ENCODE measurements around the gene ITGB3BP.

ITGB3BP gene

GRCh38 chr1:63442141-63442475 is 80.9 kb downstream of the ITGB3BP start:
- no peaks in the 10 kb centered on the region for H4K20me1 ChIP-seq (ENCODE audit: insufficient read depth, low read length, poor library complexity, severe bottlenecking)
- no peak for TF ChIP-seq EZH2phosphoT487 (IDR thresholded peaks at IDR 0.05; ENCODE audit: borderline replicate concordance)
- TF ChIP-seq, protein P1, sequence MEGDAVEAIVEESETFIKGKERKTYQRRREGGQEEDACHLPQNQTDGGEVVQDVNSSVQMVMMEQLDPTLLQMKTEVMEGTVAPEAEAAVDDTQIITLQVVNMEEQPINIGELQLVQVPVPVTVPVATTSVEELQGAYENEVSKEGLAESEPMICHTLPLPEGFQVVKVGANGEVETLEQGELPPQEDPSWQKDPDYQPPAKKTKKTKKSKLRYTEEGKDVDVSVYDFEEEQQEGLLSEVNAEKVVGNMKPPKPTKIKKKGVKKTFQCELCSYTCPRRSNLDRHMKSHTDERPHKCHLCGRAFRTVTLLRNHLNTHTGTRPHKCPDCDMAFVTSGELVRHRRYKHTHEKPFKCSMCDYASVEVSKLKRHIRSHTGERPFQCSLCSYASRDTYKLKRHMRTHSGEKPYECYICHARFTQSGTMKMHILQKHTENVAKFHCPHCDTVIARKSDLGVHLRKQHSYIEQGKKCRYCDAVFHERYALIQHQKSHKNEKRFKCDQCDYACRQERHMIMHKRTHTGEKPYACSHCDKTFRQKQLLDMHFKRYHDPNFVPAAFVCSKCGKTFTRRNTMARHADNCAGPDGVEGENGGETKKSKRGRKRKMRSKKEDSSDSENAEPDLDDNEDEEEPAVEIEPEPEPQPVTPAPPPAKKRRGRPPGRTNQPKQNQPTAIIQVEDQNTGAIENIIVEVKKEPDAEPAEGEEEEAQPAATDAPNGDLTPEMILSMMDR (conservative IDR thresholded peaks at IDR 0.05; ENCODE audit: low read length) = no peak
- no peak overlapping the region for H2AFZ ChIP-seq (ENCODE audit: low read length)
- H3K36me3 ChIP-seq (ENCODE audit: insufficient read depth, low read length) = 0 out of 2 replicates have a peak, but pooled peaks cover under 1% of the 10 kb centered on the region
- no peaks in the 10 kb centered on the region for H3K9me3 ChIP-seq (ENCODE audit: insufficient read depth, low read depth, low read length)
- H3K27me3 ChIP-seq (ENCODE audit: insufficient read depth, low read length, poor library complexity, severe bottlenecking) = no peaks in the 10 kb centered on the region
- no peaks in the 10 kb centered on the region for H3K9me2 ChIP-seq (replicated peaks; ENCODE audit: low read depth, low read length)
- H3K4me2 ChIP-seq (ENCODE audit: low read depth, low read length, poor library complexity, severe bottlenecking) = no peak overlapping the region
- H3K4me1 ChIP-seq (ENCODE audit: insufficient read depth, low read length, poor library complexity, severe bottlenecking) = no peaks in the 10 kb centered on the region
- no peaks in the 10 kb centered on the region for H3F3A ChIP-seq (ENCODE audit: low read depth)
- no peak overlapping the region for H3K4me3 ChIP-seq (ENCODE audit: low read length, poor library complexity, severe bottlenecking)
- no peaks in the 10 kb centered on the region for H3K79me2 ChIP-seq (ENCODE audit: insufficient read depth, low read length)
- H3K9ac ChIP-seq (ENCODE audit: low read depth, low read length, poor library complexity, severe bottlenecking) = no peak overlapping the region

- H3K9ac ChIP-seq (ENCODE audit: low read depth, low read length, poor library complexity, severe bottlenecking) = no peak overlapping the region
- no peaks in the 10 kb centered on the region for H3K79me2 ChIP-seq (ENCODE audit: insufficient read depth, low read length)
- no peak overlapping the region for H3K4me3 ChIP-seq (ENCODE audit: low read length, poor library complexity, severe bottlenecking)
- no peak overlapping the region for H3K4me2 ChIP-seq (ENCODE audit: low read depth, low read length, poor library complexity, severe bottlenecking)
- H3F3A ChIP-seq (ENCODE audit: low read depth) = no peaks in the 10 kb centered on the region
- TF ChIP-seq EZH2phosphoT487 (IDR thresholded peaks at IDR 0.05; ENCODE audit: borderline replicate concordance) = no peak
- TF ChIP-seq, protein P1 (conservative IDR thresholded peaks at IDR 0.05; ENCODE audit: low read length) = no peak
- H4K20me1 ChIP-seq (ENCODE audit: insufficient read depth, low read length, poor library complexity, severe bottlenecking) = no peaks in the 10 kb centered on the region
- no peaks in the 10 kb centered on the region for H3K27me3 ChIP-seq (ENCODE audit: insufficient read depth, low read length, poor library complexity, severe bottlenecking)
- H3K9me3 ChIP-seq (ENCODE audit: insufficient read depth, low read depth, low read length) = peaks cover 5% of the 10 kb centered on the region; the same call in 1 of the 2 replicates
- no peaks in the 10 kb centered on the region for H3K4me1 ChIP-seq (ENCODE audit: insufficient read depth, low read length, poor library complexity, severe bottlenecking)
- no peak overlapping the region for H2AFZ ChIP-seq (ENCODE audit: low read length)
- peaks cover 10% of the 10 kb centered on the region; the same call in 1 of the 2 replicates for H3K36me3 ChIP-seq (ENCODE audit: insufficient read depth, low read length)
- no peaks in the 10 kb centered on the region for H3K9me2 ChIP-seq (replicated peaks; ENCODE audit: low read depth, low read length)
Measured at GRCh38 chr1:63435161-63435560, 87.9 kb downstream of the ITGB3BP start.

DNA sequence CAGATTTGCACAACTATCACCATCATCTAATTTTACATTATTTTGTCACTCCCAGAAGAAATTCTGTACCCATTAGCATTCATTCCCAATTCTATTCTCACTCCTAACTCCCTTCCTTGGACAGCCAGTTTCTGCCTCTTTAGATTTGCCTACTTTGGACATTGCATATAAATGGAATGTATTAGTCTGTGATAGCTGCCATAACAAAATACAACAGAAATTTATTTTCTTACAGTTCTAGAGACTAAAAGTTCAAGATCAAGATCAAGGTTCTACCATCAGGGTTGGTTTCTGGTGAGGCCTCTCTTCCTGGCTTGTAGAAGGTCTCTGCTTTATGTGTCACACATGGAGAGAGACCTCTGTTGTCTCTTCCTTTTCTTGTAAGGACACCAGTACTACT is 93.7 kb downstream of the ITGB3BP start:
- Histone ChIP-seq H4K20me1 (ENCODE audit: insufficient read depth, low read length, poor library complexity, severe bottlenecking) (no peaks in the 10 kb centered on the region), H3K9ac (ENCODE audit: low read depth, low read length, poor library complexity, severe bottlenecking) (no peak overlapping the region), H3F3A (ENCODE audit: low read depth) (no peaks in the 10 kb centered on the region), H3K79me2 (ENCODE audit: insufficient read depth, low read length) (no peaks in the 10 kb centered on the region), H3K27me3 (ENCODE audit: insufficient read depth, low read length, poor library complexity, severe bottlenecking) (no peaks in the 10 kb centered on the region), H3K9me2 (replicated peaks; ENCODE audit: low read depth, low read length) (no peaks in the 10 kb centered on the region), H2AFZ (ENCODE audit: low read length) (no peak overlapping the region), H3K36me3 (ENCODE audit: insufficient read depth, low read length) (peaks cover 11% of the 10 kb centered on the region; the same call in 1 of the 2 replicates), H3K9me3 (ENCODE audit: insufficient read depth, low read depth, low read length) (peaks cover 5% of the 10 kb centered on the region; the same call in 1 of the 2 replicates), H3K4me1 (ENCODE audit: insufficient read depth, low read length, poor library complexity, severe bottlenecking) (no peaks in the 10 kb centered on the region), H3K4me3 (ENCODE audit: low read length, poor library complexity, severe bottlenecking) (no peak overlapping the region), H3K4me2 (ENCODE audit: low read depth, low read length, poor library complexity, severe bottlenecking) (no peak overlapping the region)
- no peak for TF ChIP-seq EZH2phosphoT487 (IDR thresholded peaks at IDR 0.05; ENCODE audit: borderline replicate concordance)
- TF ChIP-seq, protein P1 (conservative IDR thresholded peaks at IDR 0.05; ENCODE audit: low read length) = no peak
